SK-N-SH (cell line): Measurements from ENCODE around the gene CEP41. TPM values are rescaled to one million over a fixed set of nuclear protein-coding genes. Genes with fewer than 3 reads are reported as not detected.

ENCODE experiments used
- CTCF ChIA-PET: fragments of 300-600, 350-600 bp; formaldehyde crosslinking; extraction: SDS; loops from one replicate; lab custom pipeline; 2021; lab: Yijun Ruan, JAX
- POLR2A ChIA-PET: fragments of 350-600 bp; sonication (Branson Sonifier 250); formaldehyde crosslinking; extraction: SDS; loops from one replicate; lab custom pipeline; 2020; ENCODE audit warnings: antibody characterized with exemption, inconsistent platforms; lab: Yijun Ruan, JAX
- DNase-seq: peaks from one replicate; pipeline ENCODE4 v3.0.0; 2012
- H2AFZ ChIP-seq: fragments of 200-600 bp; sonication (generic); 2 replicates; pipeline ENCODE4 v1.8.1; 2016; ENCODE audit warnings: antibody characterized with exemption, mild to moderate bottlenecking, low read depth
- H3F3A ChIP-seq: fragments of 200-600 bp; sonication (generic); replicated peaks from 2 replicates; pipeline ENCODE3; 2016; ENCODE audit warnings: antibody characterized with exemption, mild to moderate bottlenecking; ENCODE audit not compliant: insufficient read depth
- H3K27ac ChIP-seq, 2 experiments: fragments of 200-500 bp in 1 of 2; fragments of 200-600 bp in 1 of 2; sonication (Bioruptor generic) in 1 of 2; sonication (generic), shearing (Covaris generic) in 1 of 2; 2 replicates each; pipeline versions ENCODE4 v1.5.1 to v1.6.1; 2014 to 2016; ENCODE audit warnings: low read depth in 2 of 2, inconsistent platforms in 1 of 2, low read length in 1 of 2, mild to moderate bottlenecking in 1 of 2, mixed read lengths in 1 of 2
- H3K27me3 ChIP-seq: fragments of 200-600 bp; sonication (generic), shearing (Covaris generic); 2 replicates; pipeline ENCODE4 v1.6.1; 2016; ENCODE audit warnings: mixed run types; ENCODE audit not compliant: insufficient read depth
- H3K36me3 ChIP-seq, 2 experiments: fragments of 200-500 bp in 1 of 2; fragments of 200-600 bp in 1 of 2; sonication (Bioruptor generic) in 1 of 2; sonication (generic) in 1 of 2; replicated peaks in 1 of 2; 2 replicates each; pipeline versions ENCODE3 to v1.5.1; 2014 to 2016; ENCODE audit warnings: low read length in 1 of 2, mild to moderate bottlenecking in 1 of 2; ENCODE audit not compliant: insufficient read depth in 2 of 2, control insufficient read depth in 1 of 2
- H3K4me1 ChIP-seq, 2 experiments: fragments of 200-500 bp in 1 of 2; fragments of 200-600 bp in 1 of 2; sonication (Bioruptor generic) in 1 of 2; sonication (generic), shearing (Covaris generic) in 1 of 2; 2 replicates each; pipeline versions ENCODE4 v1.5.1 to v1.6.1; 2014 to 2016; ENCODE audit warnings: low read depth in 1 of 2, low read length in 1 of 2, mixed run types in 1 of 2; ENCODE audit not compliant: insufficient read depth in 2 of 2, control insufficient read depth in 1 of 2
- H3K4me2 ChIP-seq: fragments of 200-600 bp; sonication (generic), shearing (Covaris generic); 2 replicates; pipeline ENCODE4 v1.6.1; 2017; ENCODE audit warnings: mixed run types
- H3K4me3 ChIP-seq, 2 experiments: fragments of 200-500 bp in 1 of 2; fragments of 200-600 bp in 1 of 2; sonication (Bioruptor generic) in 1 of 2; sonication (generic), shearing (Covaris generic) in 1 of 2; 2 replicates each; pipeline versions ENCODE4 v1.5.1 to v1.8.1; 2014 to 2016; ENCODE audit warnings: low read depth in 2 of 2, inconsistent platforms in 1 of 2, low read length in 1 of 2, mild to moderate bottlenecking in 1 of 2, mixed read lengths in 1 of 2, moderate library complexity in 1 of 2
- H3K79me2 ChIP-seq: fragments of 200-600 bp; sonication (generic); 2 replicates; pipeline ENCODE4 v1.8.1; 2017; ENCODE audit warnings: mild to moderate bottlenecking; ENCODE audit not compliant: insufficient read depth
- H3K9ac ChIP-seq: fragments of 200-600 bp; sonication (generic); 2 replicates; pipeline ENCODE4 v1.6.1; 2017; ENCODE audit warnings: mixed run types
- H3K9me2 ChIP-seq: fragments of 200-600 bp; sonication (generic); 2 replicates; pipeline ENCODE4 v1.6.1; 2017; ENCODE audit warnings: mixed run types
- H3K9me3 ChIP-seq: fragments of 200-600 bp; sonication (generic); 2 replicates; pipeline ENCODE4 v1.6.1; 2017; ENCODE audit warnings: mixed run types, mild to moderate bottlenecking, moderate library complexity
- H4K20me1 ChIP-seq: fragments of 200-600 bp; sonication (generic); 2 replicates; pipeline ENCODE4 v1.6.1; 2017; ENCODE audit warnings: mild to moderate bottlenecking, mixed run types; ENCODE audit not compliant: insufficient read depth
- EZH2phosphoT487 ChIP-seq: fragments of 200-600 bp; sonication (generic); IDR thresholded peaks from 2 replicates; pipeline ENCODE4 v1.6.1; 2017; ENCODE audit warnings: low read depth, mixed run types, mild to moderate bottlenecking, antibody characterized with exemption, moderate library complexity, borderline replicate concordance
- FOSL2 ChIP-seq: IDR thresholded peaks from 2 replicates; pipeline ENCODE4 v1.4.0; 2012; ENCODE audit warnings: low read depth, mild to moderate bottlenecking, moderate library complexity, borderline replicate concordance
- MXI1 ChIP-seq: IDR thresholded peaks from 2 replicates; pipeline ENCODE4 v1.6.1; 2012; ENCODE audit warnings: mild to moderate bottlenecking, low read depth, low read length, improper control_type of control experiment
- NFIC ChIP-seq: IDR thresholded peaks from 2 replicates; pipeline ENCODE4 v1.4.0; 2012; ENCODE audit warnings: borderline replicate concordance
- NRF1 ChIP-seq: IDR thresholded peaks from 2 replicates; pipeline ENCODE4 v1.6.1; 2012; ENCODE audit warnings: low read depth, mild to moderate bottlenecking, low read length
- RXRA ChIP-seq: IDR thresholded peaks from 2 replicates; pipeline ENCODE4 v1.4.0; 2012; ENCODE audit warnings: low read depth, mild to moderate bottlenecking, borderline replicate concordance
- SMC3 ChIP-seq: IDR thresholded peaks from 2 replicates; pipeline ENCODE4 v1.6.1; 2012; ENCODE audit warnings: low read depth, low read length, improper control_type of control experiment
- TAF1 ChIP-seq: IDR thresholded peaks from 2 replicates; pipeline ENCODE4 v1.6.1; 2012; ENCODE audit warnings: low read depth, mild to moderate bottlenecking, low read length, moderate library complexity, borderline replicate concordance
- WGBS: methylation state at CpG from one replicate; pipeline ENCODE4 v1.1.6; 2017; ENCODE audit warnings: low lambda C conversion rate; 5-methylcytosine and 5-hydroxymethylcytosine counted together
- polyA plus RNA-seq, 3 experiments: library from polyadenylated mRNA; depleted of rRNA; stranded (reverse); fragments of >200 nt; gene quantifications; 2 replicates each; pipeline ENCODE4 v1.2.3, GENCODE V29; 2012
- TF ChIP-seq, protein P1 (sequence below): IDR thresholded peaks from 2 replicates; pipeline ENCODE4; 2012
- TF ChIP-seq, protein P2 (sequence below): fragments of 200-600 bp; sonication (generic); IDR thresholded peaks from 2 replicates; pipeline ENCODE4 v1.6.1; 2017; ENCODE audit warnings: antibody characterized with exemption, mild to moderate bottlenecking, moderate library complexity
- TF ChIP-seq, protein P3 (sequence below): IDR thresholded peaks from 2 replicates; pipeline ENCODE4 v1.4.0; 2012; ENCODE audit warnings: low read depth, borderline replicate concordance
- TF ChIP-seq, protein P4 (sequence below): IDR thresholded peaks from 2 replicates; pipeline ENCODE4 v1.4.0; 2012; ENCODE audit warnings: low read depth, borderline replicate concordance
- TF ChIP-seq, protein P5 (sequence below): fragments of 150-350 bp; IDR thresholded peaks from 2 replicates; pipeline ENCODE4 v1.6.1; 2016; ENCODE audit warnings: mild to moderate bottlenecking, low read depth, low read length

The CEP41 gene
- polyA plus RNA-seq, 1 of the 3 experiments (the other 2 are of a cell fraction), result 20.9 TPM

DNA sequence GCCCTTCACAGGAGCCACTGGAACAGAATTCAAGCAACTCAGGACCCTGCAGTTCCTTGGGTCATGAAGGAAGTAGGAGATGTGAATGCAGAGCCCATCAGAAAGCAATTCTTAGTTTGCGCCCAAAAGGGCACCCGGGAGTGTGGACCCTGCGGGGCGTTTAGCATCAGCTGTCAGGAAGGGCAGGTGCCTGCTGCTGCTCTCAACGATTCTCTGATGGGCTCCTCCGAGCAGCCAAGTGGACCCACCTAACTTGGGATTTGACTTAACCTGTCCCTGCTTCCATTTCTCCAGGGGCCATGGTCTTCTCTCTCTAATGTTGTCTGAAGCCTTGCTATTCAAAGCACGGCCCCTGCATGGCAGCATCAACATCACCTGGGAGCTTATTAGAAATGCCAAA lies 79.1 kb downstream of the CEP41 start:
- Histone ChIP-seq H4K20me1 (no peaks in the 10 kb centered on the region), H3K9me2 (no peaks in the 10 kb centered on the region), H2AFZ (no peak overlapping the region), H3K9ac (no peak overlapping the region), H3K4me3 (no peak overlapping the region), H3K27ac (no peak overlapping the region), H3F3A (peaks cover 23% of the 10 kb centered on the region), H3K36me3 (no peaks in the 10 kb centered on the region), H3K4me2 (no peak overlapping the region), H3K79me2 (no peaks in the 10 kb centered on the region), H3K27me3 (no peaks in the 10 kb centered on the region), H3K4me1 (peaks cover 30 to 35% of the 10 kb centered on the region in 2 experiments), H3K9me3 (no peaks in the 10 kb centered on the region)
- TF ChIP-seq, protein P1, sequence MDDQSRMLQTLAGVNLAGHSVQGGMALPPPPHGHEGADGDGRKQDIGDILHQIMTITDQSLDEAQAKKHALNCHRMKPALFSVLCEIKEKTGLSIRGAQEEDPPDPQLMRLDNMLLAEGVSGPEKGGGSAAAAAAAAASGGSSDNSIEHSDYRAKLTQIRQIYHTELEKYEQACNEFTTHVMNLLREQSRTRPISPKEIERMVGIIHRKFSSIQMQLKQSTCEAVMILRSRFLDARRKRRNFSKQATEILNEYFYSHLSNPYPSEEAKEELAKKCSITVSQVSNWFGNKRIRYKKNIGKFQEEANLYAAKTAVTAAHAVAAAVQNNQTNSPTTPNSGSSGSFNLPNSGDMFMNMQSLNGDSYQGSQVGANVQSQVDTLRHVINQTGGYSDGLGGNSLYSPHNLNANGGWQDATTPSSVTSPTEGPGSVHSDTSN, result no peak
- WGBS, result 84% methylated on average over 6 of the region's 7 CpGs
- ChIA-PET POLR2A (no interaction called here), CTCF (no interaction called here)
- DNase-seq, result no peak

DNA sequence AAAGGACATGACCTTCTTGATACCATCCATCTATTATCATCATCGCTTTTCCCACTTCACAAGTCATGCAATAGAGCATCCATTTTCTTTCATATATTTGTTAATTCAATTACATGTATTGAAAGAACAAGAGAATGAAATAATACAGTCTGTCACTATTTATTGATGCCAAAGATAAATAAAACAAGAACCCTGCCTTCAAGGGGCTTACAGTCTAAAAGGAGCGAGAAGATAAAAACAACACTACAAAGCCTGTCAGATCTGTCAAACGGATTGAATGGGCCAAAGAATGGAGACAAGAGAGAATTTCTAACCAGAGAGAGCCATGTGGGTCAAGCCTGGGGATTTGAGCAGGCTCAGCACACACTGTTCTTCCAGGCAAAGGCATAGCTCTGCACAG lies 80.3 kb downstream of the CEP41 start:
- WGBS, result 76% methylated on average over 3 of the region's 3 CpGs
- Histone ChIP-seq H3K27me3 (no peaks in the 10 kb centered on the region), H3K9me3 (no peaks in the 10 kb centered on the region), H3K9ac (no peak overlapping the region), H3K4me3 (no peak overlapping the region), H3K9me2 (no peaks in the 10 kb centered on the region), H3F3A (peaks cover 31% of the 10 kb centered on the region), H2AFZ (no peak overlapping the region), H4K20me1 (no peaks in the 10 kb centered on the region), H3K4me1 (peaks cover 28 to 35% of the 10 kb centered on the region in 2 experiments), H3K36me3 (no peaks in the 10 kb centered on the region), H3K4me2 (no peak overlapping the region), H3K79me2 (no peaks in the 10 kb centered on the region), H3K27ac (no peak overlapping the region)
- ChIA-PET POLR2A (no interaction called here), CTCF (interaction anchor here (0.9 to 1.2 kb wide), 3 partner anchors 15 to 361 kb away, joined by 3 to 4 read pairs (median 3); no protein-coding TSS in a partner anchor)
- no peak for DNase-seq
- TF ChIP-seq FOSL2 (no peak), NFIC (no peak), MXI1 (no peak)

DNA sequence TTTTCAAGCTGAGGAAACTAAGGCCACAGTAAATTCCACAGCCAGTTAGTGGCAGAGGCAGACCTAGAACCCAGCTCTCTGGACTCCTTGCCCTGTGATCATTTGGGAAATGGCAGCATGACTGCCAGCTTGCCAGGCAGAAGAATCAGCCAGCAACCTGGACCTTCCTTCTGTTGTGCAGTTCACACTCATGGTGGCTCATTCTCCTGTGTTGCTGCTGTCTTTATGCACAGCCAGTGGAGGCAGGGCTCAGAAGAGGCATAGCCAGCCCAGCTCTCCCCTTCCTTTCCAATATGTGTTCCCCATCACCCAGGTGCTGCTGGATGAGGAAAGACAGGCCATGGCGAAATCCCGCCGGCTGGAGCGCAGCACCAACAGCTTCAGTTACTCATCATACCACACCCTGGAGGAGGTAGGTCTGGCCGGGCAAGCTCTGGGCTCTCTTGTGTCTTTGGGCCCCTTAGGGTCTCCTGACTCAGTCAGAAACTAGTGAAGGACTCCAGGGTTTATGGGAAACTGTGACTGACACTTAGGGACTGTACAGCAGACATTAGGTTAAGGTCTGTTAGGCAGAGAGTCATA lies 81.4 kb downstream of the CEP41 start:
- Histone ChIP-seq H3K4me2 (no peak overlapping the region), H3K9ac (no peak overlapping the region), H4K20me1 (no peaks in the 10 kb centered on the region), H2AFZ (no peak overlapping the region), H3K27ac (no peak overlapping the region), H3K9me2 (no peaks in the 10 kb centered on the region), H3K27me3 (no peaks in the 10 kb centered on the region), H3K4me1 (peaks cover 23 to 32% of the 10 kb centered on the region in 2 experiments; a peak in 3 of 4 replicates), H3K79me2 (no peaks in the 10 kb centered on the region), H3K36me3 (no peaks in the 10 kb centered on the region), H3K4me3 (no peak overlapping the region), H3K9me3 (no peaks in the 10 kb centered on the region), H3F3A (peaks cover 33% of the 10 kb centered on the region)
- WGBS, result 97% methylated on average over 4 of the region's 5 CpGs
- DNase-seq, result no peak
- CTCF ChIA-PET, result interaction anchor here (1.0 kb wide), 1 partner anchor 14 kb away, joined by 4 read pairs; no protein-coding TSS in a partner anchor
- POLR2A ChIA-PET, result no interaction called here
- TF ChIP-seq SMC3 (no peak), NFIC (no peak), RXRA (no peak), NRF1 (no peak), TAF1 (no peak), EZH2phosphoT487 (no peak)
- TF ChIP-seq, protein P2, sequence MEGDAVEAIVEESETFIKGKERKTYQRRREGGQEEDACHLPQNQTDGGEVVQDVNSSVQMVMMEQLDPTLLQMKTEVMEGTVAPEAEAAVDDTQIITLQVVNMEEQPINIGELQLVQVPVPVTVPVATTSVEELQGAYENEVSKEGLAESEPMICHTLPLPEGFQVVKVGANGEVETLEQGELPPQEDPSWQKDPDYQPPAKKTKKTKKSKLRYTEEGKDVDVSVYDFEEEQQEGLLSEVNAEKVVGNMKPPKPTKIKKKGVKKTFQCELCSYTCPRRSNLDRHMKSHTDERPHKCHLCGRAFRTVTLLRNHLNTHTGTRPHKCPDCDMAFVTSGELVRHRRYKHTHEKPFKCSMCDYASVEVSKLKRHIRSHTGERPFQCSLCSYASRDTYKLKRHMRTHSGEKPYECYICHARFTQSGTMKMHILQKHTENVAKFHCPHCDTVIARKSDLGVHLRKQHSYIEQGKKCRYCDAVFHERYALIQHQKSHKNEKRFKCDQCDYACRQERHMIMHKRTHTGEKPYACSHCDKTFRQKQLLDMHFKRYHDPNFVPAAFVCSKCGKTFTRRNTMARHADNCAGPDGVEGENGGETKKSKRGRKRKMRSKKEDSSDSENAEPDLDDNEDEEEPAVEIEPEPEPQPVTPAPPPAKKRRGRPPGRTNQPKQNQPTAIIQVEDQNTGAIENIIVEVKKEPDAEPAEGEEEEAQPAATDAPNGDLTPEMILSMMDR, result no peak
- TF ChIP-seq, protein P3, sequence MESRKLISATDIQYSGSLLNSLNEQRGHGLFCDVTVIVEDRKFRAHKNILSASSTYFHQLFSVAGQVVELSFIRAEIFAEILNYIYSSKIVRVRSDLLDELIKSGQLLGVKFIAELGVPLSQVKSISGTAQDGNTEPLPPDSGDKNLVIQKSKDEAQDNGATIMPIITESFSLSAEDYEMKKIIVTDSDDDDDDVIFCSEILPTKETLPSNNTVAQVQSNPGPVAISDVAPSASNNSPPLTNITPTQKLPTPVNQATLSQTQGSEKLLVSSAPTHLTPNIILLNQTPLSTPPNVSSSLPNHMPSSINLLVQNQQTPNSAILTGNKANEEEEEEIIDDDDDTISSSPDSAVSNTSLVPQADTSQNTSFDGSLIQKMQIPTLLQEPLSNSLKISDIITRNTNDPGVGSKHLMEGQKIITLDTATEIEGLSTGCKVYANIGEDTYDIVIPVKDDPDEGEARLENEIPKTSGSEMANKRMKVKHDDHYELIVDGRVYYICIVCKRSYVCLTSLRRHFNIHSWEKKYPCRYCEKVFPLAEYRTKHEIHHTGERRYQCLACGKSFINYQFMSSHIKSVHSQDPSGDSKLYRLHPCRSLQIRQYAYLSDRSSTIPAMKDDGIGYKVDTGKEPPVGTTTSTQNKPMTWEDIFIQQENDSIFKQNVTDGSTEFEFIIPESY, result no peak
- TF ChIP-seq, protein P4, sequence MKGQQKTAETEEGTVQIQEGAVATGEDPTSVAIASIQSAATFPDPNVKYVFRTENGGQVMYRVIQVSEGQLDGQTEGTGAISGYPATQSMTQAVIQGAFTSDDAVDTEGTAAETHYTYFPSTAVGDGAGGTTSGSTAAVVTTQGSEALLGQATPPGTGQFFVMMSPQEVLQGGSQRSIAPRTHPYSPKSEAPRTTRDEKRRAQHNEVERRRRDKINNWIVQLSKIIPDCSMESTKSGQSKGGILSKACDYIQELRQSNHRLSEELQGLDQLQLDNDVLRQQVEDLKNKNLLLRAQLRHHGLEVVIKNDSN, result no peak
- TF ChIP-seq, protein P5, sequence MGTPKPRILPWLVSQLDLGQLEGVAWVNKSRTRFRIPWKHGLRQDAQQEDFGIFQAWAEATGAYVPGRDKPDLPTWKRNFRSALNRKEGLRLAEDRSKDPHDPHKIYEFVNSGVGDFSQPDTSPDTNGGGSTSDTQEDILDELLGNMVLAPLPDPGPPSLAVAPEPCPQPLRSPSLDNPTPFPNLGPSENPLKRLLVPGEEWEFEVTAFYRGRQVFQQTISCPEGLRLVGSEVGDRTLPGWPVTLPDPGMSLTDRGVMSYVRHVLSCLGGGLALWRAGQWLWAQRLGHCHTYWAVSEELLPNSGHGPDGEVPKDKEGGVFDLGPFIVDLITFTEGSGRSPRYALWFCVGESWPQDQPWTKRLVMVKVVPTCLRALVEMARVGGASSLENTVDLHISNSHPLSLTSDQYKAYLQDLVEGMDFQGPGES, result no peak
